Transverse colon (tissue), 4 donors: ENCODE measurements around the gene ZNF500. TPM values are rescaled to one million over a fixed set of nuclear protein-coding genes. Genes with fewer than 3 reads are reported as not detected.

Experiments
- DNase-seq: peaks from one replicate; pipeline ENCODE4 v3.0.0-alpha.2; 2019
- H3K27ac ChIP-seq, 4 donors: fragments of 200-600 bp; sonication (generic); 2 replicates each; pipeline ENCODE4 v1.5.1; 2016 to 2018; ENCODE audit warnings: inconsistent platforms in 4 of 4
- H3K27me3 ChIP-seq: fragments of 200-600 bp; sonication (generic); 2 replicates; pipeline ENCODE4 v1.5.1; 2017; ENCODE audit warnings: inconsistent platforms
- H3K36me3 ChIP-seq, 4 donors: fragments of 200-600 bp; sonication (generic); 2 replicates each; pipeline ENCODE4 v1.5.1; 2017 to 2019; ENCODE audit warnings: inconsistent platforms in 4 of 4
- H3K4me1 ChIP-seq, 4 donors: fragments of 200-600 bp; sonication (generic); 2 replicates each; pipeline ENCODE4 v1.5.1; 2017 to 2020; ENCODE audit warnings: inconsistent platforms in 4 of 4
- H3K4me3 ChIP-seq, 4 donors: fragments of 200-600 bp; sonication (generic); 1 replicate in 1 of 4; 2 replicates in 3 of 4; pipeline versions ENCODE4 v1.5.1 to v1.6.1; 2017 to 2019; ENCODE audit warnings: inconsistent platforms in 4 of 4
- H3K9me3 ChIP-seq, 2 donors: fragments of 200-600 bp; sonication (generic); 2 replicates each; pipeline ENCODE4 v1.5.1; 2017 to 2019; ENCODE audit warnings: inconsistent platforms in 2 of 2
- CTCF ChIP-seq, 5 experiments: fragments of 200-600 bp in 3 of 5; fragments of 450-650 bp in 2 of 5; sonication (generic) in 3 of 5; IDR thresholded peaks; 1 replicate in 2 of 5; 2 replicates in 3 of 5; pipeline ENCODE4 v1.5.1; 2016 to 2017; ENCODE audit warnings: antibody characterized with exemption in 5 of 5, inconsistent platforms in 3 of 5, mild to moderate bottlenecking in 2 of 5, moderate library complexity in 1 of 5
- EP300 ChIP-seq: sonication (generic); formaldehyde crosslinking; IDR thresholded peaks from one replicate; pipeline ENCODE4 v1.6.1; 2017; ENCODE audit warnings: antibody characterized with exemption, low read depth
- POLR2A ChIP-seq: fragments of 450-650 bp; IDR thresholded peaks from one replicate; pipeline ENCODE4 v1.6.1; 2016; ENCODE audit warnings: antibody characterized with exemption, mild to moderate bottlenecking, moderate library complexity
- POLR2AphosphoS5 ChIP-seq, 3 donors: sonication (generic); formaldehyde crosslinking; IDR thresholded peaks; one replicate each; pipeline ENCODE4 v1.6.1; 2016; ENCODE audit warnings: antibody characterized with exemption in 3 of 3
- WGBS, 2 donors: methylation state at CpG; one replicate each; pipeline ENCODE4 v1.1.5; 2018; ENCODE audit warnings: low coverage in 1 of 2; 5-methylcytosine and 5-hydroxymethylcytosine counted together
- in situ Hi-C, 4 donors: fragments of 200-750 bp; cut with MboI; loops; one replicate each; pipeline versions ENCODE4 v1.15.0 to v1.15.1; 2017; ENCODE audit warnings: low sequenced_read_pairs in 3 of 4, low pct_ligation_motif_present in 1 of 4, low pct_unique_long_range_greater_than_20kb in 1 of 4
- intact Hi-C: fragments of 100-400 bp; cut with DNase I; formaldehyde crosslinking; loops from one replicate; pipeline ENCODE4 v1.15.1; 2023; ENCODE audit warnings: low total_unique reads
- total RNA-seq, 4 donors: library from RNA; depleted of rRNA; stranded (reverse); fragments of >200 nt; gene quantifications; one replicate each; pipeline ENCODE4 v1.1.0, GENCODE V29; 2016

The ZNF500 gene
- total RNA-seq, result 10 to 100 TPM in 3 of 4 donors, 1 to 10 TPM in 1; 9.7 to 31.2 (median 11.6) TPM

GRCh38 chr16:4766875-4767628, at the start of gene ZNF500:
TSS of gene ZNF500 (minus strand) at chr16:4767162. CDS start at chr16:4765978, 1,184 bp downstream.
- in situ Hi-C loops (no loop called here), intact Hi-C loops (loop anchor here (5.0 kb wide), 1 partner anchor 35 kb away; the partner anchor contains the start of gene ROGDI)
- Histone ChIP-seq H3K36me3 (peaks cover 0 to 6% (median under 1%) of the 10 kb centered on the region in 4 donors), H3K4me1 (peaks cover 11 to 37% (median 26%) of the 10 kb centered on the region in 4 donors), H3K27me3 (no peaks in the 10 kb centered on the region), H3K9me3 (no peaks in the 10 kb centered on the region), H3K4me3 (peak within 1 kb of the TSS; percentile 73 to 96 (median 92)), H3K27ac (peak within 1 kb of the TSS; percentile 91 to 96 (median 93))
- 3% methylated on average over 62 of the region's 72 CpGs; no CpG with 5 or more reads in 1 of the 2 donors for WGBS, 2 donors
- TF ChIP-seq CTCF (IDR thresholded peaks at IDR 0.05), result no peak
- TF ChIP-seq POLR2AphosphoS5 (IDR thresholded peaks at IDR 0.05), result peak; percentile 83 to 90 (median 85)
- peak; percentile 69 for TF ChIP-seq POLR2A
- peak; percentile 99 for DNase-seq

- 87% methylated on average over 16 of the region's 16 CpGs; no CpG with 5 or more reads in 1 of the 2 donors for WGBS, 2 donors
Measured at GRCh38 chr16:4814542-4815173, 47.7 kb upstream of the ZNF500 start.

GRCh38 chr16:4814046-4814445, 47.1 kb upstream of the ZNF500 start:
- in situ Hi-C loops (no loop called here), intact Hi-C loops (no loop called here)
- no peaks in the 10 kb centered on the region for H3K9me3 ChIP-seq
- peaks cover 0 to 15% (median 0%) of the 10 kb centered on the region in 4 donors for H3K4me1 ChIP-seq
- peaks cover 0 to 53% (median 24%) of the 10 kb centered on the region in 4 donors for H3K36me3 ChIP-seq
- no peak overlapping the region for H3K4me3 ChIP-seq
- no peaks in the 10 kb centered on the region for H3K27me3 ChIP-seq
- no peak for DNase-seq
- peak in 2 of 3 donors; percentile 20 to 54 for TF ChIP-seq POLR2AphosphoS5 (IDR thresholded peaks at IDR 0.05)
- no peak for TF ChIP-seq POLR2A
- TF ChIP-seq EP300, result peak; percentile 28
- H3K27ac ChIP-seq, result peak overlapping the region; percentile 55 to 64 (median 61)

More at GRCh38 chr16:4814542-4815173, 47.7 kb upstream of the ZNF500 start:
- Histone ChIP-seq H3K4me1 (peaks cover 0 to 15% (median 0%) of the 10 kb centered on the region in 4 donors), H3K27ac (peak overlapping the region; percentile 16 to 64 (median 61)), H3K9me3 (no peaks in the 10 kb centered on the region), H3K4me3 (no peak overlapping the region), H3K27me3 (no peaks in the 10 kb centered on the region), H3K36me3 (peaks cover 0 to 52% (median 21%) of the 10 kb centered on the region in 4 donors)
- in situ Hi-C loops, result no loop called here
- TF ChIP-seq CTCF (IDR thresholded peaks at IDR 0.05) (no peak), POLR2A (no peak), POLR2AphosphoS5 (IDR thresholded peaks at IDR 0.05) (no peak), EP300 (no peak)
- intact Hi-C loops, result no loop called here
- no peak for DNase-seq

GRCh38 chr16:4813251-4814003, 46.5 kb upstream of the ZNF500 start:
- no peak for TF ChIP-seq POLR2AphosphoS5 (IDR thresholded peaks at IDR 0.05)
- no peak for TF ChIP-seq POLR2A
- TF ChIP-seq EP300, result no peak
- TF ChIP-seq CTCF (IDR thresholded peaks at IDR 0.05), result no peak
- no peak for DNase-seq
- intact Hi-C loops (no loop called here), in situ Hi-C loops (no loop called here)
- WGBS, 2 donors, result 93 to 100% methylated on average over 1 to 16 of the region's 16 CpGs
- no peaks in the 10 kb centered on the region for H3K27me3 ChIP-seq
- H3K36me3 ChIP-seq, result peaks cover 0 to 59% (median 26%) of the 10 kb centered on the region in 4 donors
- H3K4me3 ChIP-seq, result no peak overlapping the region
- H3K9me3 ChIP-seq, result no peaks in the 10 kb centered on the region
- peak overlapping the region; percentile 48 to 64 (median 54) for H3K27ac ChIP-seq
- peaks cover 0 to 15% (median 0%) of the 10 kb centered on the region in 4 donors for H3K4me1 ChIP-seq
